K562 (cell line): ENCODE data around the gene UNC5B. TPM values are rescaled to one million over a fixed set of nuclear protein-coding genes. Genes with fewer than 3 reads are reported as not detected.
A peak's percentile ranks its signal among the peaks of the same experiment; 100 is the strongest.

Experiments used
- ATAC-seq: fragments of 200-7000 bp; cut with Tn5 transposase; 3 replicates; pipeline ENCODE4 v1.9.1; 2020; ENCODE audit warnings: moderate library complexity
- BruUV-seq: library from RNA; stranded (reverse); fragments of 400-500 nt; replicated peaks from 2 replicates; lab custom pipeline; 2021; lab: Mats Ljungman, UMichigan
- CTCF ChIA-PET: fragments of 300-600 bp; formaldehyde crosslinking; extraction: SDS; loops from one replicate; lab custom pipeline; 2021; ENCODE audit warnings: low intra/inter-chr PET ratio; lab: Yijun Ruan, JAX
- POLR2A ChIA-PET: fragments of 300-600, 350-650 bp; sonication (Branson Sonifier 250); formaldehyde crosslinking; extraction: SDS; loops from one replicate; lab custom pipeline; 2021; ENCODE audit warnings: antibody characterized with exemption, inconsistent platforms; lab: Yijun Ruan, JAX
- DNase-seq, 4 experiments: peaks; one replicate each; pipeline versions ENCODE4 v3.0.0 to v3.0.0-alpha.2; 2011 to 2018; ENCODE audit warnings: low spot score in 3 of 4, mixed read lengths in 3 of 4; ENCODE audit errors: extremely low read depth in 1 of 4
- FAIRE-seq: peaks from 2 replicates; lab custom pipeline; 2011; peaks lifted over from hg19 to GRCh38; lab: Jason Lieb, UNC
- H2AFZ ChIP-seq: 2 replicates; pipeline ENCODE4 v1.6.0; 2011; ENCODE audit warnings: low read depth, low read length, control low read depth, inconsistent platforms
- H3K27ac ChIP-seq: fragments of 200-600 bp; 3 replicates; pipeline ENCODE4 v1.8.0; 2011; ENCODE audit warnings: low read depth, mild to moderate bottlenecking, control low read depth, inconsistent platforms, low read length, moderate library complexity, mixed read lengths; ENCODE audit errors: extremely low read depth
- H3K27me3 ChIP-seq, 2 experiments: fragments of 300-600 bp in 1 of 2; 2 replicates in 1 of 2; 3 replicates in 1 of 2; pipeline versions ENCODE4 v1.6.0 to v1.8.0; 2011; ENCODE audit warnings: inconsistent platforms in 2 of 2, low read length in 2 of 2, mild to moderate bottlenecking in 1 of 2, mixed read lengths in 1 of 2, moderate library complexity in 1 of 2; ENCODE audit not compliant: control insufficient read depth in 2 of 2, insufficient read depth in 2 of 2
- H3K36me3 ChIP-seq: fragments of 300-600 bp; 3 replicates; pipeline ENCODE4 v1.8.0; 2011; ENCODE audit warnings: mild to moderate bottlenecking, low read length, inconsistent platforms; ENCODE audit not compliant: control insufficient read depth, insufficient read depth
- H3K4me1 ChIP-seq, 2 experiments: fragments of 200-600 bp in 1 of 2; replicated peaks in 1 of 2; 2 replicates in 1 of 2; 3 replicates in 1 of 2; pipeline versions ENCODE4 v1.5.1 to v1.8.0; 2011; ENCODE audit warnings: inconsistent platforms in 2 of 2, low read length in 2 of 2, mild to moderate bottlenecking in 1 of 2, mixed read lengths in 1 of 2, moderate library complexity in 1 of 2; ENCODE audit not compliant: control insufficient read depth in 2 of 2, insufficient read depth in 2 of 2
- H3K4me2 ChIP-seq: 2 replicates; pipeline ENCODE4 v1.6.1; 2011; ENCODE audit warnings: low read length, control low read depth, inconsistent platforms, mixed read lengths; ENCODE audit not compliant: insufficient read depth
- H3K4me3 ChIP-seq: fragments of 200-600 bp; sonication (generic), shearing (Covaris generic); 2 replicates; pipeline ENCODE4 v1.5.1; 2016; ENCODE audit warnings: control low read depth, inconsistent platforms
- H3K79me2 ChIP-seq: fragments of 200-600 bp; 3 replicates; pipeline ENCODE4 v1.8.0; 2011; ENCODE audit warnings: low read length, inconsistent platforms; ENCODE audit not compliant: control insufficient read depth, insufficient read depth
- H3K9ac ChIP-seq, 2 experiments: 2 replicates each; pipeline versions ENCODE4 v1.6.0 to v1.6.1; 2011; ENCODE audit warnings: low read depth in 2 of 2, low read length in 2 of 2, control low read depth in 1 of 2, inconsistent platforms in 1 of 2, mild to moderate bottlenecking in 1 of 2, mixed read lengths in 1 of 2; ENCODE audit not compliant: insufficient read depth in 1 of 2
- H3K9me1 ChIP-seq: one replicate; pipeline ENCODE4 v1.6.0; 2011; ENCODE audit warnings: inconsistent platforms, mild to moderate bottlenecking, low read length, moderate library complexity; ENCODE audit not compliant: control insufficient read depth, insufficient read depth
- H3K9me3 ChIP-seq: replicated peaks from 2 replicates; pipeline ENCODE4 v1.5.1; 2011; ENCODE audit warnings: low read depth, low read length, inconsistent platforms; ENCODE audit not compliant: control insufficient read depth, insufficient read depth
- H4K20me1 ChIP-seq: replicated peaks from 2 replicates; pipeline ENCODE4 v1.6.1; 2011; ENCODE audit warnings: low read length, inconsistent platforms, mixed read lengths; ENCODE audit not compliant: control insufficient read depth, insufficient read depth
- NR2F6 ChIP-seq: fragments of 450-650 bp; formaldehyde crosslinking; IDR thresholded peaks from 2 replicates; pipeline ENCODE4 v1.4.0; 2020; ENCODE audit warnings: mild to moderate bottlenecking
- RBM22 ChIP-seq: fragments of 200-400 bp; formaldehyde crosslinking; IDR thresholded peaks from 2 replicates; pipeline ENCODE4 v1.6.1; 2018; ENCODE audit warnings: low read length, low read depth; ENCODE audit not compliant: poor library complexity, severe bottlenecking
- XRCC5 ChIP-seq: fragments of 200-400 bp; formaldehyde crosslinking; IDR thresholded peaks from 2 replicates; pipeline ENCODE4 v1.6.1; 2017; ENCODE audit warnings: low read depth, mild to moderate bottlenecking, low read length
- ZHX1 ChIP-seq: fragments of 150-350 bp; conservative IDR thresholded peaks from 2 replicates; pipeline ENCODE4 v1.6.1; 2014; ENCODE audit warnings: low read length
- ZNF143 ChIP-seq: sonication (generic); formaldehyde crosslinking; IDR thresholded peaks from 2 replicates; pipeline ENCODE4 v1.9.0; 2022; ENCODE audit warnings: mild to moderate bottlenecking, missing genetic modification reagents
- ZNF280A ChIP-seq: fragments of 450-650 bp; IDR thresholded peaks from 2 replicates; pipeline ENCODE4 v1.6.1; 2018; ENCODE audit warnings: mild to moderate bottlenecking, low read depth; ENCODE audit not compliant: partially characterized antibody
- WGBS: fragments of 100-300 bp; shearing (Covaris generic); methylation state at CpG from one replicate; pipeline ENCODE4 v1.1.6; 2016; ENCODE audit warnings: low coverage, mixed read lengths; ENCODE audit not compliant: insufficient coverage; ENCODE audit errors: missing lambda C conversion rate; 5-methylcytosine and 5-hydroxymethylcytosine counted together
- in situ Hi-C: fragments of 300-500 bp; cut with MboI; formaldehyde crosslinking; loops from 4 replicates; pipeline ENCODE4 v1.15.0; 2018; ENCODE audit warnings: inconsistent platforms, mixed read lengths
- intact Hi-C: fragments of 100-400 bp; cut with micrococcal nuclease; formaldehyde crosslinking; loops from 2 replicates; pipeline ENCODE4 v1.14.2; 2022
- polyA plus RNA-seq, 8 experiments: library from polyadenylated mRNA; depleted of rRNA in 4 of 8; stranded (reverse) in 5 of 8; unstranded in 3 of 8; fragments of >200 nt; fragmentation: Nextera tagmentation in 2 of 8; fragmentation: Illumina TruSeq in 1 of 8; extraction: Ambion mirVana in 2 of 8; extraction: Trizol in 1 of 8; gene quantifications; 2 replicates each; pipeline versions ENCODE4 v1.2.1 to v1.2.3, GENCODE V29; 2011 to 2014; ENCODE audit warnings: inconsistent platforms in 1 of 8, missing spikeins in 1 of 8
- total RNA-seq, 7 experiments: library from RNA; depleted of rRNA in 6 of 7; stranded (reverse); fragments of >200 nt in 6 of 7; fragmentation: Illumina TruSeq in 2 of 7; extraction: Trizol in 2 of 7; gene quantifications; 2 replicates each; pipeline versions ENCODE4 v1.2.1 to v1.2.3, GENCODE V29; 2011 to 2021; ENCODE audit warnings: low replicate concordance in 1 of 7
- TF ChIP-seq, protein P1 (sequence below): fragments of 200-800 bp; sonication (Bioruptor generic); IDR thresholded peaks from 2 replicates; pipeline ENCODE4 v1.6.1; 2017; ENCODE audit warnings: missing genetic modification characterization, missing compliant biosample characterization

Gene UNC5B
- total and polyA plus RNA-seq, 9 of the 15 experiments (the other 6 are each of a cell fraction or from before 2014, with no cell fraction given): 0.10 to 8.4 (median 2.1) TPM

DNA sequence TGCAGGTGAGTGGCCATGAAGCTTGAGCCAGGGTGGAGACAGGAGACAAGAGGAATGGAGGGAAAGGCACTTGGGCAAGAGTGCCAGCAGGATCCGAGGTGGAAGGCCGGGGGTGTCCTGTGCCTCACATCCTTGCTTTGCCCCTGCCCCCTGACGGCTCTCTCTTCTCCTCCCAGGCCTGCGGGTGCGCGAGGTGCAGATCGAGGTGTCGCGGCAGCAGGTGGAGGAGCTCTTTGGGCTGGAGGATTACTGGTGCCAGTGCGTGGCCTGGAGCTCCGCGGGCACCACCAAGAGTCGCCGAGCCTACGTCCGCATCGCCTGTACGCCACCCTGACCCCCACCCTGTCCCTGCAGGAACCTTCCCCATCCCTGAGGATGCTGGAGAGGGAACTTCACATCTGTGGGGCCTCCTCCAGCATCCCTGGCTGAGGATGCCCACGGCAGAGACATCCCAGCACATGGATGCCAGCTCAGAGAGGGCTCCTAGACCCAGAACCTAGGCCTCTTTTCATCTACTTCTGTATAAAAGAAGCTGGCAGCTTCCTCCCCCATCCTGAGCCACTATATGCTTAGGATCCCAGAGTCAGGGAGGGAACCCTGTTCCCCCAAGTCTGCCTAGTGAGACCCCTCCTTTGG, 72.3 kb downstream of the UNC5B start:
- intact Hi-C loops: loop anchor here (5.0 kb wide), 2 partner anchors 357 to 382 kb away; no protein-coding TSS in a partner anchor
- no peak; the same call in 2 of the 3 replicates for ATAC-seq
- no peak for FAIRE-seq
- no peaks in the 10 kb centered on the region for H3K36me3 ChIP-seq
- no peak overlapping the region for H2AFZ ChIP-seq
- no peak overlapping the region for H3K27ac ChIP-seq
- ChIA-PET POLR2A (interaction anchor here (0.9 to 1.2 kb wide), 3 partner anchors 8 to 63 kb away, joined by 3 to 4 read pairs (median 3); no protein-coding TSS in a partner anchor), CTCF (interaction anchor here (0.5 to 3.3 kb wide), 8 partner anchors 31 to 1063 kb away, joined by 3 to 15 read pairs (median 4); no protein-coding TSS in a partner anchor)
- BruUV-seq: no TSS peak
- in situ Hi-C loops: loop anchor here (5.0 kb wide), 1 partner anchor 362 kb away; no protein-coding TSS in a partner anchor
- H3K27me3 ChIP-seq: peaks cover 0 to 27% of the 10 kb centered on the region in 2 experiments; a peak in 2 of 5 replicates
- no peak for DNase-seq
- 51% methylated on average over 17 of the region's 19 CpGs for WGBS
- H3K4me2 ChIP-seq: no peak overlapping the region
- no peaks in the 10 kb centered on the region for H3K79me2 ChIP-seq
- H3K4me3 ChIP-seq: no peak overlapping the region
- no peaks in the 10 kb centered on the region for H3K9me3 ChIP-seq
- peaks cover 15% of the 10 kb centered on the region for H4K20me1 ChIP-seq
- H3K9ac ChIP-seq: no peak overlapping the region
- peaks cover 0 to 12% of the 10 kb centered on the region in 2 experiments; a peak in 1 of 5 replicates for H3K4me1 ChIP-seq
- H3K9me1 ChIP-seq: no peaks in the 10 kb centered on the region
- TF ChIP-seq NR2F6 (CRISPR knock-in tag) (no peak), XRCC5 (no peak), ZNF143 (0 out of 2 replicates have a peak, but pooled peaks have one; percentile 21), RBM22 (peak; percentile 58), ZHX1 (no peak), ZNF280A (no peak)
- TF ChIP-seq, protein P1, sequence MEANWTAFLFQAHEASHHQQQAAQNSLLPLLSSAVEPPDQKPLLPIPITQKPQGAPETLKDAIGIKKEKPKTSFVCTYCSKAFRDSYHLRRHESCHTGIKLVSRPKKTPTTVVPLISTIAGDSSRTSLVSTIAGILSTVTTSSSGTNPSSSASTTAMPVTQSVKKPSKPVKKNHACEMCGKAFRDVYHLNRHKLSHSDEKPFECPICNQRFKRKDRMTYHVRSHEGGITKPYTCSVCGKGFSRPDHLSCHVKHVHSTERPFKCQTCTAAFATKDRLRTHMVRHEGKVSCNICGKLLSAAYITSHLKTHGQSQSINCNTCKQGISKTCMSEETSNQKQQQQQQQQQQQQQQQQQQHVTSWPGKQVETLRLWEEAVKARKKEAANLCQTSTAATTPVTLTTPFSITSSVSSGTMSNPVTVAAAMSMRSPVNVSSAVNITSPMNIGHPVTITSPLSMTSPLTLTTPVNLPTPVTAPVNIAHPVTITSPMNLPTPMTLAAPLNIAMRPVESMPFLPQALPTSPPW (CRISPR knock-in tag): 0 out of 2 replicates have a peak, but pooled peaks have one; percentile 13
